Inflammatory macrophage (primary cell): ENCODE measurements around the gene AP1S1.
A peak's percentile ranks its signal among the peaks of the same experiment; 100 is the strongest.
"Not testable (repeated sequence)": the region's sequence is repeated elsewhere in the genome, so short reads cannot be mapped to it uniquely, and the experiment has no call there.

Experiments
- DNase-seq, 2 donors: peaks; one replicate each; pipeline ENCODE4 v3.0.0-alpha.2; 2020 to 2022

AP1S1 gene

GRCh38 chr7:101171442-101171837 lies 17.2 kb downstream of the AP1S1 start:
- no peak for DNase-seq

- DNase-seq: no peak
These were observed 18.0 kb downstream of the AP1S1 start for GRCh38 chr7:101172005-101172853.

DNA sequence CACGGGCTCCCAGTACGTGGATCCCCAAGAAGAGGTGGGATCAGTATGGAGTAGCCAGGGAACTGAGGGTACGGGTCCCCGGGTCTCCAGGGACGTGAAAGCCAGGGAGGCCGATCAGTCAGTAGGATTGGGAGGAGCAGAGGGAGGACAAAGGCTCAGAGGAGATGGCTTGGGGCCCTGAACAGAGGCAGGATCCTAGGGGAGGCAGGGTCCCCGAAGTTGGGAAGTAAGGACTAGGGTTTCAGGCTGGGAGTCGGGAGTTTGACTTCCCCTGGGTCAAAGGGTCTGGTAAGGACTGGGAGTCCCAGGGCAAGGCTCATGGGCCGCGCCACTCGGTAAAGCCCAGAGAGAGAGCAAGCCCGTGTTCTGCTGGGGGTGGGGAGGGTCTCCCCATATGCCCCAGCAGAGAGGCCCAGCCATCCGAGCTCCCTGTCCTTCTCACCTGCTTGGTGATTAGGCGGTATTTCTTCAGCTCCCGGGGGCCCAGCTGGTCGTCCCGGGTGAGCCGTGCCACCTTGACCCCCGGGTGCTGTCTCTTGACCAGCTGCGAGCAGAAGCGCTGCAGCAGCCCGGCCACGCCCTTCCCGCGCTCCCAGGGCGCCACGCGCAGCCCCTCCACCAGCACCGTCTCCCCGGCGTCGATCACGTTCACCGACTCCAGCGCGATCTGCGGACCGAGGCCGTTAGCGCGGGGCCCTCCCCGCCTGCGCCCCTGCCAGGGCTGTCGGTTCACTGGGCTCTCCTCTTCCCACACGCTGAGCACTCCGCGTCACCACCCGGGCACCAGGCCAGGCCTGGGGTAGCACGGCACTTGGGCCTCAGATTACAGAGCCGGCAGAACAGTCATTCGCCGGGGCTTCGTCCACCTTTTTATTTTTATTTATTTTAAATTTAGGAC lies 18.8 kb downstream of the AP1S1 start:
- DNase-seq: peak; percentile 28 to 34

GRCh38 chr7:101173752-101174244 lies 19.5 kb downstream of the AP1S1 start:
- peak; percentile 40 to 65 for DNase-seq

- DNase-seq: no peak
These were observed 20.1 kb downstream of the AP1S1 start for GRCh38 chr7:101174322-101174854.

DNA sequence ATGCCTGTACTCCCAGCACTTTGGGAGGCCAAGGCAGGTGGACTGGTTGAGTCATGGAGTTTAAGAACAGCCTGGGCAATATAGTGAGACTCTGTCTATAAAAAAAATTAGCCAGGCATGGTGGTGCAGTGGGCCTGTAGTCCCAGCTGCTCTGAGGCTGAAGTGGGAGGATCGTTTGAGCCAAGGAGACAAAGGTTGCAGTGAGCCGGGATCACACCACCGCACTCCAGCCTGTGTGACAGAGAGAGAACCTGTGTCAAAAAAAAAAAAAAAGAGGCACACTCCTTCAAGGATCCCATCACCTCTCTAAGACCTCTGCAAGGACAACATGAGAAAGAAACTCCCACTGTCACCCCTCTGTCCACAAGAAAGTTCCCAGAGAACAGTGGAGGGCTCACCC lies 21.4 kb downstream of the AP1S1 start:
- DNase-seq: no peak

GRCh38 chr7:101177644-101178043 lies 23.4 kb downstream of the AP1S1 start:
- DNase-seq: no peak

DNA sequence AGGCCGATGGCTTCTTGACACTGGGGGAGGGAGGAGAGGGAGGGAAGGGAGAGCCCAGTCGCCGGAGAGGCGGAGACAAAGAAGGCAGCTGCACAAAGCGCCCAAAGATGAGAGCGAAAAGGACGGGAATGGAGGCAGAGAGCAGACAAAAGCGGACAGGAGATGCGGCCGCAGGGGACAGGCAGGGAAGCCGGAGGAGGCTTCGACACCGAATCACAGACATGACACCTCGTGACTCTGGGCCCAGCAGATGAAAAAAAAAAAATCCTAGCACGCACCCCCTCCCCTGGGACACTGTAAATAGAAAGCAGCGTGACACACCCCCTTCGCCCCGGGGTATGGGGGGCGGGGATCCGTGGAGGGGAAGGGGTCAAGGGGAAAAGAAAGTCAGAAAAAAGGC lies 24.8 kb downstream of the AP1S1 start:
- DNase-seq: no peak

GRCh38 chr7:101179713-101180112 lies 25.4 kb downstream of the AP1S1 start:
- no peak for DNase-seq

- DNase-seq: no peak
These were observed 26.0 kb downstream of the AP1S1 start, which contains the start of gene NAT16 for GRCh38 chr7:101180130-101180755. TSS of gene NAT16 (minus strand) at chr7:101180293. CDS start at chr7:101174807, 5,486 bp downstream.

DNA sequence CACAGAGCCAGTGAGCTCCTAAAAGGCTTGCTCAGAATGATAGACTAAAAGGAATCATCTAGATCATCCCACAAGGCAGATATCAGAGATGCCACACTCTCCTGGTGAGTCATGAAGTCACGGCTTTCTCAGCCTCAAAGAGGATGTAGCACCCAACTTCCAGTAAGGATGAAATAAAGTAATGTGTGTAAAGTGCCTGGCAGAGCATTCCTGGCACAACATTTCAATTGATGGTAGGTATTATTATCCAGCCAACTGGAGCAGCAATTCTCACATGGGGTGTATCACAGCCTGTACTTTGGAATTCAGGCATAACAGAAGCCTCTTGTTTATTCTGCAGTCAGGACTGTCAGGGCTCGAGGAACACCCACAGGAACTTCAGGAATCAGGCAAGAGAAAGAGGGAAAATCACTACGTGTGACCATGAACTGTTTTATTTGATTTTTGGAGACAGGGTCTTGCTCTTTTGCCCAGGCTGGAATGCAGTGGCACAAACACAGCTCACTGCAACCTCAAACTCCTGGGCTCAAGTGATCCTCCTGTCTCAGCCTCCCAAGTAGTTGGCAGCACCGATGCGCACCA lies 31.1 kb downstream of the AP1S1 start:
- peak; percentile 39 to 64 for DNase-seq

DNA sequence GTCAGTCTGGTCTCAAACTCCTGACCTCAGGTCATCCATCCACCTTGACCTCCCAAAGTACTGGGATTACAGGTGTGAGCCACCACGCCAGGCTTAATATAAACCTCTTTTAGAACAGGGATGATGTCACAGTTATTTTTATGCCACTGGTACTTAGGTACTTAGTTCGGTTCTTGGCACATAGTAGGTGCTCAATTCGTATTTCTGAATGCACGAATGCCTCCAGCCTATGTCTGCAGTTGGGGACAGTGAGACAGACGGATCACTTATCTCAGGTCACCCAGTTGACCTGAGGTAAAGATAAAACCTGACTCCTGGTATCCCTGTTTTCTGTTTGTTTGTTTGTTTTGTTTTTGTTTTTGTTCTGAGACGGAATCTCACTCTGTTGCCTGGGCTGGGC lies 31.9 kb downstream of the AP1S1 start:
- DNase-seq: no peak

DNA sequence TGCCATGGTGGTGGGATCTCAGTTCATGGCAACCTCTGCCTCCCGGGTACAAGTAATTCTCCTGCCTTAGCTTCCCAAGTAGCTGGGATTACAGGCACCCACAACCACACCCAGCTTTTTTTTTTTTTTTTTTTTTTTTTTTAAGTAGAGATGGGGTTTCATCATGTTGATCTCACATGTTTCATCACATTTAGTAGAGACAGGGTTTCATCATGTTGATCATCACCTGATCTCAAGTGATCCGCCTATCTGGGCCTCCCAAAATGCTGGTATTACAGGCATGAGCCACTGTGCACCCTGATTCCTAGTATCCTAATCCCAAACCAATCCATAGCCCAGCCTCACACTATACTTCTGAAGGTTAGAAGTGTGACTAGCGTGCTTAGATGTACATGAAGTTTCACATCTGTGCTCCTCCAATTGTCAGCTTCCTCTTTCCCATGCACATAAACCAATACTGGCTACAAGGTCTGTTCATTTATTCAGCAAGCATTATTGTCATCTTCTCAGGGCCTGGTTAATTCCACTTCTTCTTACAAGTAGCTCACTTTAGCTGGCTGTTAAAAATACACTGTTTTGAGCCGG lies 32.7 kb downstream of the AP1S1 start:
- peak; percentile 56 to 72 for DNase-seq

DNA sequence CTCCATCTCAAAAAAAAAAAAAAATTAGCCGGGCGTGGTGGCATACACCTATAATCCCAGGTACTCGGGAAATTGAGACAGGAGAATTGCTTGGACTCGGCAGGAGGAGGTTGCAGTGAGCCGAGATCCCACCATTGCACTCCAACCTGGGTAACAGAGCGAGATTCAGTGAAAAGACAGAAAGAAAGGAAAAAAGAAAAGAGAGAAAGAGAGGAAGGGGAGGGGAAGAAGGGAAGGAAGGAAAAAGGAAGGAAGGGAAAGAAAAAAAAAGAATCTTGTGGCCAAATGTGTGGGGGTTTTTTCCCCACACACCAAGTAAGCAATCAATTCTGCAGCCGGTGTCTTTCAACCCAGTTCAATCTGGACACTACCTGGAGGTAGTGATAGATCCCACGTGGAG lies 34.8 kb downstream of the AP1S1 start:
- no peak for DNase-seq

DNA sequence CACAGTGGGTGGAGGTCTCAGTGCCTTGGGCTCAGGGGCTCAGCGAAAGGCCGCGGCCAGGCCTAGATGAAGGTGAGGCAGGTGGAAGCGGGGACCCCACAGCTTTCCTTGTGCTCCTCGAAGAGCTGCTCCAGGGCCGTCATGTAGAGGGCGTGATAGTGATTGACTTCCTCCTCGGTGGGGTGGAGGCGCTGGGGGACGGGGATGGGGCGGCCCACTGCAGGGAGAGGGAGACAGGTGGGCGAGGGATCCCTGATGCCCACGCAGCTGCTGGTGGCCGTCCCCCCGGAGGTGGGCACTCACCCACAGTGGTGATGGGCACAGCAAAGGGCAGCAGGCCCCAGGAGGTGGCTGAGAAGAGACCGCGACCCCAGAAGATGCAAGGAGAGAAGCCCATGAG lies 41.6 kb downstream of the AP1S1 start:
- no peak for DNase-seq

GRCh38 chr7:101197991-101198390 lies 43.7 kb downstream of the AP1S1 start:
- DNase-seq: no peak

GRCh38 chr7:101198476-101198875 lies 44.2 kb downstream of the AP1S1 start:
- no peak for DNase-seq

GRCh38 chr7:101199522-101199921 lies 45.2 kb downstream of the AP1S1 start:
- DNase-seq: not testable (repeated sequence)

DNA sequence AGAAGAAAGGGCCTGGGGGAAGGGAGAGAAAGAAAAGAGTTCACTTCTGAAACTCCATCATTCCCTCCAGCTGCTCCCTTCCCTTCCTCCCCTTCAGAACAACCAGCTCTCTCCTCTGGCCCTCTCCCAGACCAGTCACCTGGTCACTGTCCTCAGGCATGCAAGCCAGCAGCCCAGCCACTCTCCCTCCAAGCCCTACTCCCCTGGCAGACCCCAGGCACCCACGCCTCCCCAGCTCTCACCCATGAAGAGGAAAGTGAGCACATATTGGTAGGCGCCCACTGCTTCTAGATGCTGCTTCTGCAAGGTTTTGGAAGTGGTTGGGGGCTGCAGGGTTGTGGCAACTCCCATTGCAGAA lies 46.2 kb downstream of the AP1S1 start:
- DNase-seq: no peak

DNA sequence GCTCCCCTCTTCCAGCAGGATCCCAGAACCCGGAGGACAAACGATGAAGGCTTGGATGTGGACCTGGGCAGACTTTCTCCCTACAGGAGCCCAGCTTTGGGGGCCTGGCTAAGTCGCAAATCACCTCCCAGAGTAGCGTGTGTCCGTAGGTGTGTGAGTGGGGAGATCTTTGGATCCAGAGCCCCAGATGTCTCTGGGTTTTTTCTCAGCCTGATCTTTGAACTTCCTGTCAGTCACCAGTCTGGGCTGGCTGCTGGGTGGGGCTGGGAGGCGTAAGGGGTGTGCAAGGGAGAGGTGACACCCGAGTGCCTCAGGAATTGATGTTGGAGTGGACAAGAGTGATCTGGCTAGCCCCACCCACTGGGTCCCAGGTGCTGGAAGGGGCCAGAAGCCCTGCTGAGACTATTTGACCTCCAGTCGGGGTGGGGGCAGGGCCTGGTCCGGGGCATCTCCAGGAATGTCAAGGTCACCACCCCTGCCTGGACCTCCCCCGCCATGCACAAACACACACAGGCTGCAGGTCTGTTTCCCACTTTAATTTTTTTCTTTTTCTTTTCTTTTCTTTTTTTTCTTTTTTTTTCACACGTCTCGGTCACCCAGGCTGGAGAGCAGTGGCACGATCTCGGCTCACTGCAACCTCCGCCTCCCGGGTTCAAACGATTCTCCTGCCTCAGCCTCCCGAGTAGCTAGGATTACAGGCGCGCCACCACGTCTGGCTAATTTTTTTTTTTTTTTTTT lies 46.8 kb downstream of the AP1S1 start, which contains the start of gene MOGAT3:
Gene MOGAT3 (minus strand): TSS at position 175 of the 738 bp plus-strand sequence. CDS start 182 bp downstream, outside the sequence.
- DNase-seq: peak in 1 of 2 donors; percentile 12
